Activated CD4-positive, alpha-beta T cell treated with anti-CD3 and anti-CD28 coated beads for 1 hour (primary cell): Measurements from ENCODE around the gene PSMD11.
A peak's percentile ranks its signal among the peaks of the same experiment; 100 is the strongest.
"Not testable (repeated sequence)": the region's sequence is repeated elsewhere in the genome, so short reads cannot be mapped to it uniquely, and the experiment has no call there.

ENCODE experiments used
- DNase-seq: peaks from one replicate; pipeline ENCODE4 v3.0.0-alpha.2; 2020

The PSMD11 gene

DNA sequence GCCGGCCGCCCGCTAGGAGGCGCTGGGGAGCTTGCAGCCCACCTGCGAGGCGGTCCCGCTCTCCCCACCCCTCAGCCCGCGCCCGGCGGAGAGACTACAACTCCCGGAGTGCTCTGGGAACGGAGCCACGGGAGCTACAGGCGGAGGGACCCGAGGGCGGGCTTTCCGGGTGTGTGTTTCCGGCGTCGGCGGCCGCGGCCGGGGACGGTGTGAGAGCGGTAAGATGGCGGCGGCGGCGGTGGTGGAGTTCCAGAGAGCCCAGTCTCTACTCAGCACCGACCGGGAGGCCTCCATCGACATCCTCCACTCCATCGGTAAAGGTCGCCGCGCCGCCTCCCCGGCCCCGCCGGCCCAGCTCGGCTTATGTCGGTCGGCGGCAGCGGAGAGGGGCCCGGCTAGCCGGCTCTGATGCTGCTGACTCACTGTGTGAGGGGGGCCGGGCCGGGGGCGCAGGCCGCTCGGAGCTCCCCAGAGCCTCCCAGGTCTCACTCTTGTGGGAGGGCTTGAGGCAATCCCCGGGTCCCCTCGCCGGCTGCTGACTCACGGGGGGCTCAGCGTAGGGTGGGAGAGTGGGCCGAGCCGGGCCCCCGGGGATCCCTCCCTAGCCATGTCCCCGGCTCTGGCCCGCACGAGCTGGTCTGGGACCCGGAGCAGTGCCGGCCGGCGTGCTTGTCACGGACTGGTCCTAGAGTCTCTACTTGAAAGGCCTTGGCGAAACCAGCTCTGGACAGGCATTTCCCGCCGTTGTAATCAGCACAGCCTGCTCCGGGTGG, at the start of gene PSMD11:
Gene PSMD11 (plus strand): TSS at position 210 of the 773 bp plus-strand sequence. CDS start 14 bp downstream, at position 224.
- DNase-seq: peak; percentile 98

DNA sequence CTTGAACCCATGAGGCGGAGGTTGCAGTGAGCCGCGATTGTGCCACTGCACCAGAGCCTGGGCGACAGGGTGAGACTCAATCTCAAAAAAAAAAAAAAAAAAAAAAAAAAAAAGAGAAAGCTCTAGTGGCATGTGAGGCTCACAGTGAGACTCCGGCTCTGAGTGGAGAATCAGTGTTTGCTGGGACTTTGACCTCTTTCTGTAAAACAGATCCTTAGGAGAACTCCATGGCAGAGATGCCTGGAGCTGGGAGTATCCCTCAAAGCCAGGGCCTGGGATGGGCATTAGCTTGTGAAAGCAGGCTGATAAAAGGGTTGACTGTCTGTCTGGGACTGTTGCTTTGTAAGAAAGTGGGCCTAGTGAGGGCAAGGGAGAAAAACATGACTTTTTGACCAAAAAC, 48.0 kb upstream of the PSMD11 start:
- DNase-seq: no peak

DNA sequence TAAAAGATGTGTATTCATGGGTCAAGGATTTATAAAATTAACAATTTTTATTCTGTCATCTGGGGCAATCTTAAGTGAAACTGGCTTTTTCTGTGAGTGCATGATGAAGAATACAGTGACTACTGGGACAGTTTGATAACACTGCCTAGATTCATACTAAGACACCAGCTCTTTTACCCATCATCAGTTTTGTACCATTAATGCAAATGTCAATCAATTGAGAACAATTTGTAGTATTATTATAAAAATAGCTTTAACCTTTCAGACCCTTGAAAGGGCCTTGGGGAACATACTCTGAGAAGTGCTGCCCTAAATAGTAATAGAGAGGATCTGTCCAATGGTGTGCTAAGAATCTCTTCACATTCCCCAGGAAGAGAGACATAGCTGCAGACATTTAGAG, 45.4 kb upstream of the PSMD11 start:
- DNase-seq: no peak

DNA sequence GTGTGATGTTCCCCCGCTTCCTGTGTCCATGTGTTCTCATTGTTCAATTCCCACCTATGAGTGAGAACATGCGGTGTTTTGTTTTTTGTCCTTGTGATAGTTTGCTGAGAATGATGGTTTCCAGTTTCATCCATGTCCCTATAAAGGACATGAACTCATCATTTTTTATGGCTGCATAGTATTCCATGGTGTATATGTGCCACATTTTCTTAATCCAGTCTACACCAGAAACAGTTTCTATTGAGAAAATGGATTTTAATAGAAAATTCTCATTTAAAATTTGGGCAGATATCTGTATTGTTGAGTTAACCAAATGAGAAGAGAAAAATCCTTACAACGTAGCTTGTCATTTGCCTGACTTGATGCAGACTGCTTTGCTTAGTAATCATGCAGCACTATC, 34.2 kb upstream of the PSMD11 start:
- DNase-seq: not testable (repeated sequence)

DNA sequence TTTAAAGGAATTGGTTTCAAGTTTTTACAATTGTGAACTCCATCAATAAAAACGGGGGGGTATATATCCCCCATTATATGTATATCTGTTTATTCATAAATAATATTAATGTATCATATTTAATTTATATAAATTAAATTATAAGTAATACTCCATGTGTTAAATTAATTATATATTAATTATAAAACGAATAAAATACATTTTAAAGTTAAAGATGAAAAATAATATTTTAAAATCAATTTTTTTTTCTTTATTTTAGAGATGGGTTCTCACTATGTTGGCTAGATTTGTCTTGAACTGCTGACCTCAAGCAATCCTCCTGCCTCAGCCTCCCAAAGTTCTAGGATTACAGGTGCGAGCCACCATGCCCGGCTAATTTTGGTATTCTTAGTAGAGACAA, 17.4 kb upstream of the PSMD11 start:
- DNase-seq: no peak

DNA sequence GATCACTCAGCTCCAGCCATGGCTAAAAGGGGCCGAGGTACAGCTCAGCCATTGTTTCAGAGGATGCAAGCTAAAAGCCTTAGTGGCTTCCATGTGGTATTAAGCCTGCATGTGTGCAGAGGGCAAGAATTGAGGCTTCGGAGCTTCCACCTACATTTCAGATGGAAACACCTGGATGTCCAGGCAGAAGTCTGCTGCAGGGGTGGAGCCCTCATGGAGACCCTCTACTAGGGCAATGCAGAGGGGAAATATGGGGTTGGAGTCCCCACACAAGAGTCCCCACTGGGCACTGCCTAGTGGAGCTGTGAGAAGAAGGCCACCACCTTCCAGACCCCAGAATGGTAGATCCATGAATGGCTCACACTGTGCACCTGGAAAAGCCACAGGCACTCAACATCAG, 14.7 kb upstream of the PSMD11 start:
- no peak for DNase-seq

DNA sequence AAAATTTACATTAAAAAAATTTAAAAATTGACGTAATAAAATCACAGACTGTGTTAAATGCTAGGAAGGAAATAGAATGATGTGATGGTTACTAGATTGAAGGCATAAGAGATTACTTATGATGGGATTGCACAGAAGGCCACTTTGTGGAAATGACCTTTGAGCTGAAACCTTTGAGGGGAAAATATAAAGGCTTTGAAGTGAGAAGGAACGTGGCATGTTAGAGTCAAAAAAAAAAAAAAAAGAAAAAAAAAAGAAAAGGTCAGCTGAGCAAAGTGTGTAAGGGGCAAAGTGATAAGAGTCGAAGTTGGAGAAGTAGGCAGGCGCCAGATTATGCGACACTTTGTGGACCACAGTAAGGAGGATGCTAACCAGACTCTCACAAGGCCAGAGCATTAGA, 3.6 kb upstream of the PSMD11 start:
- no peak for DNase-seq

DNA sequence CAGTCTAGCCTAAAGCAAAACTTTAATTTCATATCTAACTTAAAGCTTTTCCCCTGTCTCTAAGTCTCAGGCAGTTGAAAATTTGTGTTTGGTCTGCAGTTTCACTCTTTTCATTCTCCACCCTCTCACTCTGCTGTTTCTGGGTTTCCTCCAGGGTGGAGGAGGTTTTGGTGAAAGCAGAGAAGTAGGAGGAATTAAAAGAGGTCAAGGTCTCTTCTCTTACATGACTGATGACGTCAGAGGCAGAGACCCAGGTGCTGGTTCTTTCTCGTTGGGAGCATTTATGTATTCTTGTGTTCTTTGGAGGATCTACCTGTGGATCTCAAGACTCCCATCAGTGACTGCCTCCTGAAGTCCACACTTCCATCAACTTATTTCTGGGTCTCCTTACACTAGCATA, 2.4 kb upstream of the PSMD11 start:
- DNase-seq: no peak

DNA sequence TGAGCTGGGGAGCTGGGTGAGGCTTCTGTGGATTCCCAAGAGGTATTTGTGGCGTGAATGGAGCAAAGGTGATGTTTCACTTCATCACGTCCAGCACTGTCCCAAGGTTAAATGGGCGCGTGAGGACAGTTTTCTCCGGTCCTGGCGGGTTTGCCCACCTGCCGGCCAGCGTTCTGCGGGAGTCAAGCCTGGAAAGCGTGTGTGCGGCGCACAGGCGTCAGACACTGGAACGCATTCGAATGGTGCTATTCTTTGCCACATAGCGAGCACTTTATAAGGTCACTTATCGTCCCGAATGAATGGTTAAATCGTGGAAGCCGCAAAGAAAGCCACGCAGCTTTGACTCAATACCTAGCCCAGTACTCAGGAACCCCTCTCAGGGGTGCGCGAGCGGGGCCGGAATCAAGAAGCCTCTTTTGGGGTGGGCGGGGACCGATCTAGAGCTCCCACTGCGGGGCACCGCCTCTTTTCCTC, 446 bp upstream of the PSMD11 start:
- DNase-seq: no peak

DNA sequence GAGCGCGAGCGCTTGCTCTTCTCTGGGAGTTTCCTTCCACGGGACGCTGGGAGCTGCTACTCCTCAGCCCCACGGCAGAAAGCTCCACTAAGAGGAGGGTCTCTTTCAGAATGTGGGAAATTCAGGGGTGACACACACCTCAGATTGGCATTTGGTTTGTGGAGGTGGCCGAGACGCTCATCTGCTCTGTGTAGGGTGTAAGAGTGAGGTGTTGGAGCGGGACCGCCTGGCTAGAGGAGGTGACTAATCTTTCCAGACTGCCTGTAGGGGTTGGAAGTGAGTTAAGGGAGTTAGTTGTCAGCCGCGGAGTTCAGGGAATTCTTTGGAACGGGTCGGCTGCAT, 735 bp downstream of the PSMD11 start:
- DNase-seq: peak; percentile 24

DNA sequence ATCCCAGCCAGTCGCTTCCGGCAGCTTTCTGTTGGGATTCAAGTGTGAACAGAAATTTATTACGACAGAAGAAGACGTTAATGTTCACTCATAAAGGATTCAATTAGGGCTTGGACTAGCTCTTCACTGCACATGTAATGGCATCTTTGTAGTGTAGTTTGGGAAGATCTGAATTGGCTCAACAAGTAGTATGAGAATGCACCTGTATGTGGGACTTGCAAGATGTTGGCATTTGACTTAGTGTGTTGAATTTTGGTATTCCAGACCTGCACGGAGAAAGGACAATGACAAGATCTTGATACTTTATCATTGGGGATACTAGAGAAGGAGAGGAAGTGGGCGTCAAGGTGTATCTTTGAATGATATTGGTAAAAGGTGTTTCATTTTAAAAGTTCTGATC, 1.2 kb downstream of the PSMD11 start:
- no peak for DNase-seq

DNA sequence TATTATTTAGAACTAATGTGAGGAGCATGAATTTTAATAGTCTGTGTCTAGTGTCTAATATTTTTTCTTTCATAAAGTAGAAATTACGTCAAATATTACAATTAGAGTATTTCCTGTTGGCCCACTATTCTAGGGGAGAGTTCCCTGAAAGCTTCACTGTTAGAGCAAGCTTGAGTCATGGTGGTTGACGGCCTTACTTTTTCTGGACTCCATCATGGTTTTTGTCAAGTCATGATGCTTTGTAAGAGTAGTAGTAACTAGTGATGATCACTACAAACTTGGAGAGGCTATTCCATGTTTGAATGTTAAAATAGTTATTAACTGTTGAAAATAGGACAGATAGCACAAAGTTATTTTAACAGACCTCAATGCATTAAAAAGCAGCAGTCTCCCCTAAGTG, 1.7 kb downstream of the PSMD11 start:
- DNase-seq: no peak

DNA sequence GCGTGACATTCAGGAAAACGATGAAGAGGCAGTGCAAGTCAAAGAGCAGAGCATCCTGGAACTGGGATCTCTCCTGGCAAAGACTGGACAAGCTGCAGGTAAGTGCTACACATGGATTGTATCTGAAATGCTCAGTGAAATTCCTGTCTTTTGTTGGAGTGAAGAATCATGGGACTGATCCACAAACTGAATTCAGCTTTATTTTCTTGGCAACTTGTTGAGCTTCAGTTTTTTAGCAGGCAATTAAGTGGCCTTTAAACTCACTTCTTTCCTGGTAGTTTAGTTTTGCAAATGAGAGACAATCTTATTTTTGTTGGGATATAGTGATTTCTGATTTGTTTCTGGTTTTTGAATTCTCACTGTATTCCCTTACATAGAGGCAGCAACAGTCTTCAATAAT, 2.6 kb downstream of the PSMD11 start:
- no peak for DNase-seq

DNA sequence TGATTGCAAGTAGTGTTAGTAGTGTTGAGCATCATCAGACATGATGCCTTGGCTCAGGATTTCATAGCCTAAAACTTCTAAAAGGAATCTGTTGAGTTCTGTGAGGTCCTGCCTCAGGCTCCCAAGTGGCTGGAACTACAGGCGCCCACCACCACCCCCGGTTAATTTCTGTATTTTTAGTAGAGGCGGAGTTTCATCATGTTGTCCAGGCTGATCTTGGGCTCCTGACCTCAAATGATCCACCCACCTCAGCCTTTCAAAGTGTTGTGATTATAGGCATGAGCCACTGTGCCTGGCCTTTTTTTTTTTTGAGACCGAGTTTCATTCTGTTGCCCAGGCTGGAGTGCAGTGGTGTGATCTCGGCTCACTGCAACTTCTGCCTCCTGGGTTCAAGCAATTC, 5.7 kb downstream of the PSMD11 start:
- no peak for DNase-seq

DNA sequence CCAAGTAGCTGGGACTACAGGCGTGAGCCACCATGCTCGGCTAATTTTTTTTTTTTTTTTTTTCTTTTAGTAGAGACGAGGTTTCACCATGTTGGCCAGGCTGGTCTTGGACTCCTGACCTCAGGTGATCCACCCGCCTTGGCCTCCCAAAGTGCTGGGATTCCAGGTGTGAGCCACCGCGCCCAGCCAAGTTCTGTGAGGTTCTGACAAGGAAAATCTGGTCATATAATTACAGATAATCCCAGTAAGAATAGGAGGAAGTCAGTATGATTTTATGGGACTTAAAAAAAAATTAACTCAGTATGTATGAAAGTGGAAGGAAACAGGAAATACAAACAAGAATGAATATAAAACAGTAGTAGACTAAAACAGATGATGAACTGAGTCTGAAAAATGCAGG, 6.1 kb downstream of the PSMD11 start:
- not testable (repeated sequence) for DNase-seq

DNA sequence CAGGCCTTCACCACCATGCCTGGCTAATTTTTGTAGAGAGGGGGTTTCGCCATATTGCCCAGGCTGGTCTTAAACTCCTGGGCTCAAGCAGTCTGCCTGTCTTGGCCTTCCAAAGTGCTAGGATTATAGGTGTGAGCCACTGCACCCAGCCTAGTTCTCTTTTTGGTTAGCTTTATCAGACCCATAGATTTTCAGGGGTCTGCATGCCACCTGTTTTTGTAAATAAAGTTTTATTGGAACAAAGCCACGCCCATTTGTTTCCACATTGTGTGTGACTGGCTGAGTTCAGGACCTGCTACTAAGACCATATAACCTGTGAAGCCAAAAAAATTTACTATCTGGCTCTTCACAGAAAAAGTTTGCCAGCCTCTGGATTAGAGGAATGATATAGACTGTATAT, 7.6 kb downstream of the PSMD11 start:
- DNase-seq: no peak

DNA sequence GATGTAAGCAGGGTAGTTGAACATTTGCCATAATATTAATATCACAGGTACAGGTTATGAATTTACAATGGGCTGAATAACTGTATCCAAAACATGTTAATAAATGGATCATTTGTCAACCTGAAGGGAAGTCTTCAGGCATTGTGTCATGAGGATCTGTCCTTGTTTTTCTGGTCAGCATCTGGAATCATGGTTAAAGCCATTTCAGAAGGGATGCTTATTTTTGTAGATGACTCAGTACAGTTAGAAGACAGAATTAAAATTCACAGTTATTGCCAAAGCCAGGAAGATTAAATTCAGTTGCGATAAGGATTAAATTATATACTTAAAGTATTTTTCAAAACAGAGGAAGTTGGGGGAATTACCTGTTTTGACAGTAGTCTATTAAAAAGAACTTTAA, 8.0 kb downstream of the PSMD11 start:
- DNase-seq: no peak

DNA sequence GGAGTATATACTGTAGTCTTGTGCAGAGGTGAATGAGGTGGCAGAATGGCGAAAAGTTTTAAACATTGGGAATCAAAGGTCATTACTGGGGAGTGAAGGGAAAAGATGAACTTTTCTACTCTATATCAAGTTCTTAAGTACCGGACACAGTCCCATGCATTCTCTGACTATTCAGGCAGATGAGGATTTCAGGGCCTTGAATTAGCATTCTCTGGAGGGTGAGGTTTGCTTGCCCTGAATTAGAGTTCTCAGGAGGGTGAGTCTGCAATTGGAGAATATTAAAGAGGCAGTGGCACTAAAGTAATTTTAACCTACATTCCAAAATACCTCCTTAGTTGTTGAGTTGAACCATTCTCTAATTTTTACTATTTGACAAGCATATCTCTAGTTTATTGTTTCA, 9.1 kb downstream of the PSMD11 start:
- DNase-seq: no peak

DNA sequence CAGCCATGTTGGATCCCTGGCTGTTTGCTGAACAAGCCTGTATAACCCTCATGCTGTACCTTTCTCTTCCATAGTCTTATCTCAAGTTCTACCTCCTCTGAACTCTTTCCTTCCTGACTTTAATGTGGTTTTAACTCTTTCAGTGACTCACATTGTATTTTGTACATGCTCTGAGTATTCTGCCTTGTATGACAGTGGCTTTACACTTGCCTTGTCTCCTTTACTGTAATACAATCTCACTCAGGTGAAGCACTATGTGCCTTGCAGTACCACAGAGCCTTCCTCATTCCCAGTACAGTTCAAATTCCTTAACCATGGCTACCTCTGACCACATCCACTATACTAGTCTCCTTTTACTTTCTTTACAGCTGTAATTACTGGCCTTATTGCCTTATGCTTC, 14.1 kb downstream of the PSMD11 start:
- DNase-seq: no peak

DNA sequence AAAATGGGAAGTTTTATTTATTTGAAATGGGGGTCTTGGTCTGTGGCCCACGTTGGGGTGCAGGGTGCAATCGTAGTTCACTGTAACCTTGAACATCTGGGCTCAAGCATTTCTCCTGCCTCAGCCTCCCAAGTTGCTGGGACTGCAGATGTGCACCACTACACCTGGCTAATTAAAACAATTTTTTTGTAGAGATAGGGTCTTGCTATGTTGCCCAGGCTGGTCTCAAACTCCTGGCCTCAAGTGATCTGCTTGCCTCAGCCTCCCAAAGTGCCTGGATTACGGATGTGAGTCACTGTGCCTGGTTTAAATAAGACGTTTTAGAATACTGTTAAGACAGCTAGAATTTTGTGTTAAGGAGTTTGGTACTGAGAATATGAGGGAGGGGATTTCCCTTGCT, 15.7 kb downstream of the PSMD11 start:
- no peak for DNase-seq

DNA sequence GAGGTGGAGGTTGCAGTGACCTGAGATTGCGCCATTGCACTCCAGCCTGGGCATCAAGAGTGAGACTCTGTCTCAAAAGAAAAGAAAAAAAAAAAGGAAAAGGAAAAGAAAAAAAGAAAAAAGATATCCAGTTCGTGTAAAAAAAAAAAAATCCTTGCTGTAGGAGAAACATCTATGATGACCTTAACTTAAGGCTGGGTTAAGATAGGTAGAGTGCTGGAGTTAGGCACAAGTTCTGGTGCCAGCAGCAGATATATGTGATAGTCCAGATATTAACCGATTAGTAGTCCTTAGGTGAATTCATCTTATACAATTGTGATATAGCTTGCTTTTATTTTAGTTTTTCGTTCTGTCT, 17.2 kb downstream of the PSMD11 start:
- DNase-seq: no peak

DNA sequence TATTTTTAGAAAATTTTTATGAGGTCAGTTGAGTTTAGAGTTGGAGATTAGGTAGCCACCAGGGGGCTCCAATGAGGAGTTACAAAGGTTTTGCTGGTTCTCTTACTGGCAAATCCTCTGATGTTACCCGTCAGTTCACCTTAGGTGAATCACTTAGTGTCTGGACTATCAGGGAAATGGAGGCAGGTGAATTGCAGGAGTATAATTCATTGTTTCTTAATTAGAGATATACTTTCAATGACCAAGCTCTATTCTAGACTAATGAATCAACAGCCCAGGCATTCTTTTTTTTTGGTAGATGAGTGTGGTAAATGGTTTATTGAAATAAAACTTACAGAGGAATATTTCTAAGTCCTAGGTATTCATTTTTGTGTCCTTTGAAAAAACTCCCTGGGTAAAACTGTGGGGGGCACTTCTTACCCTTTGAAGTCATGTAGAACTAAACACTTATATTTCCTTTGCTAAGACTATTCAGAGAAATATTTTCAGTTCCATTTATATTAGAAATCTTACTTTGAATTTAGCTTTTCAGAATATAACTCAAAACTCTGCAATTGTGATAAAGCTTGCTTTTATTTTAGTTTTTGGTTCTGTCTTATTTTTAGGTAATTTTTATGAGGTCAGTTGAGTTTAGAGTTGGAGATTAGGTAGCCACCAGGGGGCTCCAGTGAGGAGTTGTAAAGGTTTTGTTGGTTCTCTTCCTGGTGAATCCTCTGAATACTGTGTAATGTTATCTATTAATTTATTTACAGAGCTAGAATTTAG, 17.7 kb downstream of the PSMD11 start:
- DNase-seq: no peak

DNA sequence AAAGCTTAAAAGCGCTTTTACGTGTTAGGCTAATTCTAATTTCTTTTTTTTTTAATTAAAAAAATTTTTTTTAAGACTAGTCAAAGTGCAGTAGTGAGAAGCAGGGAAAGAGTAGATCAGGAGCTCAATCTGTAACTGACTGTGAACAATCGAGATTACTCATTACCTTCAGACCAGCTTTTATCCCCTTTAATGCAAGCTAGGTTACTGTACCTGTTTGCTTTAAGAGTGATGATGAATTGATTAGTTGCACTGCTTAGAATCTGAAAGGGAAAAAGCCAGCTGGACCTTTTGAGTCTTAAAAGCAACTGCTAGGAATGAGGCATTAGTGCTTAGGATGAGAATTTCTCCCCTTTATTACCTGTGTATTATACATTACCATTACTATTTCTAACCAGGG, 19.0 kb downstream of the PSMD11 start:
- no peak for DNase-seq

DNA sequence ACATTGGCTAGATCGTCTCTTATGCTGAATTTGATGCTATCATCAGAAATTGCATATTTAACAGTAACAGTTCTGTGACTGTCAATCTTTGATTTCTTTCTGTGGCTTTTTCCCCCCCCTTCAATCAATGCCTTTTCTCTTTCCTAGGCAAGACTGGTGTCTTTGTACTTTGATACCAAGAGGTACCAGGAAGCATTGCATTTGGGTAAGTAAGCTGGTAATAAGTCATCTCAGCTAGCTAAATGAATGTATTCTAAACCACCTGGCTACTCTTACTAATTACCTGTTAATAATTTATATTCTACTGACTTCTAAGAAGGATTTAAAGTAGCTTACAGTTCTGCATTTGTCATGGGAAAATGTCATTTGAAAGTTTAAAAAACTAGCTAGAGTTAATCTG, 20.1 kb downstream of the PSMD11 start:
- no peak for DNase-seq

DNA sequence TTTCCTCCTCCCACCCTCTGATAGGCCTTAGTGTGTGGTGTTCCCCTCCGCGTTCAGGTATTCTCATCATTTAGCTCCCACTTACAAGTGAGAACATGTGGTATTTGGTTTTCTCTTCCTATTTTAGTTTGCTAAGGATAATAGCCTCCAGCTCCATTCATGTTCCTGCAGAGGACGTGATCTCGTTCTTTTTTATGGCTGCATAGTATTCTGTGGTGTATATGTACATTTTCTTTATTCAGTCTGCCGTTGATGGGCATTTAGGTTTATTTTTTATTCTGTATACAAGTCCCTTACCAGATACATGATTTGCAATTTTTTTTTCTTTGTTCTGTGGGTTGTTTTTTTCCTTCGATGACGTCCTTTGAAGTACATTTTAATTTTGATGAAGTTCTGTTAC, 23.6 kb downstream of the PSMD11 start:
- no peak for DNase-seq
